GM18951 (cell line): Measurements from ENCODE around the gene TARBP1.
"Not testable (repeated sequence)": the region's sequence is repeated elsewhere in the genome, so short reads cannot be mapped to it uniquely, and the experiment has no call there.

Experiments
- POLR2A ChIP-seq: IDR thresholded peaks from 4 replicates; pipeline ENCODE4 v1.6.1; 2011; ENCODE audit warnings: mild to moderate bottlenecking; ENCODE audit not compliant: insufficient read length, insufficient read depth; ENCODE audit errors: extremely low read depth
- in situ Hi-C: fragments of 300-500 bp; cut with MboI; formaldehyde crosslinking; loops from one replicate; pipeline ENCODE4 v1.12.0; 2022; ENCODE audit warnings: low sequenced_read_pairs, mixed read lengths, inconsistent platforms; ENCODE audit not compliant: unreplicated experiment

The TARBP1 gene

DNA sequence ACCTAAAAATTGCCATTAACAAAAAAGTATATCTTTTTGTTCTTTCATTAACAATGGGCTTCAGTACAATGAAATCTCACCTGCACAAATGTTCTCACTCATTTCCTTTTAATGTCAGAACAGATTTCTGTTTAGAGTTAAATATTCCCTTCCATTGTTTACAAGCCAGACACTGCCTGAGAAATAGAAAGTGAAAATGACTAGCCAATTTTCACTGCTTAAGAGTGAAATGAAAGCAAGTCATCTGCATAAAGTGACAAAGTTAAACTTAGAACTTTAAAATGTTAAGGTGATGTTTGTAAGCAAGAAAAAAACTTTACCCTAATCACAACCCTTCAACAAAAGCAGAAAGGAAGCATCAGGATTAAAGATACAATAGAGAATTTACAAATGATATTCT, 78.2 kb downstream of the TARBP1 start:
- TF ChIP-seq POLR2A, result no peak
- in situ Hi-C loops, result no loop called here

DNA sequence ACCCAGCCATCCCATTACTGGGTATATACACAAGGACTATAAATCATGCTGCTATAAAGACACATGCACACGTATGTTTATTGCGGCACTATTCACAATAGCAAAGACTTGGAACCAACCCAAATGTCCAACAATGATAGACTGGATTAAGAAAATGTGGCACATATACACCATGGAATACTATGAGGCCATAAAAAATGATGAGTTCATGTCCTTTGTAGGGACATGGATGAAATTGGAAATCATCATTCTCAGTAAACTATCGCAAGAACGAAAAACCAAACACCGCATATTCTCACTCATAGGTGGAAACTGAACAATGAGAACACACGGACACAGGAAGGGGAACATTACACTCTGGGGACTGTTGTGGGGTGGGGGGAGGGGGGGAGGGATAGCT, 79.5 kb downstream of the TARBP1 start:
- in situ Hi-C loops, result not testable (repeated sequence)

DNA sequence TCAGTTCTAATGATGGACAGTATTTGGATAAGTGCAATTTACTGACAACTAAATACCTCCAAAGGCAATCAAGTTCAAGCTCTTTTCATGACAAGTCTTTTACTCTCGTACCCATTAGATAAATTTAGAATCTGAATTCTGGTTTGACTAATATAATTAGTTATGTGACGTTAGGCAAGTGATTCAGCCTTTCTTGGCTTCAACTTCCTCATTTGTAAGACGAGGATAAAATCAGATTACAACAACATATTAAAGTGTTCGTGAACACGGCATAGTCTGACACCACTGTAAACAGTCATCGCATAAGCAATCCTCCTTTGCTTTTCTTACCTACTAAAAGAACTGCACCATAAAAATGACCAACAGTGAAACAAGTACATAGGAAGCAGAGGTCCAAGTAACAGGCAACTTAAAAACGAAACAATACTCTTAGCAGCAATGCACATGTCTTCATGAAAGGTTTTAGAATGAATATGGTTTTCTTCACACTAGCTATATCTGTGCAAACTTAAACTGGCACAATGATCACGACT, 80.1 kb downstream of the TARBP1 start:
- in situ Hi-C loops, result no loop called here
- TF ChIP-seq POLR2A, result no peak

DNA sequence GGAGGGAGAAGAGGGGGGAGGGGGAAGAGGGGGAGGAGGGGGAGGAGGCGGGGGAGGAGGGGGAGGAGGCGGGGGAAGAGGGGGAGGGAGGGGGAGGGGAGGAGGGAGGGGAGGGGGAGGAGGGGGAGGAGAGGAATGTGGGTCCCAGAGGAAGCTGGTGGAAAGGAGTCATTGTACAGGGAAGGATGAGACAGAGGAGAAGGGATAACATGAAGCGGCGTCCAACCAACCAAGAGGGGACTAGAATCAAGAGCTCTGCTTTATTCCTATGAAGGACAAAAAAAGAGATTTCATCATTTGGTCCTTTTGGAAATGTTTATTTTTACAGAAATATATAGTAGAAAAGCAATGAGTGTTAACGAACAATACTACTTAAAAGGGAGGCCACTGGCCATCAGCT, 81.2 kb downstream of the TARBP1 start:
- no peak for TF ChIP-seq POLR2A
- in situ Hi-C loops, result no loop called here

DNA sequence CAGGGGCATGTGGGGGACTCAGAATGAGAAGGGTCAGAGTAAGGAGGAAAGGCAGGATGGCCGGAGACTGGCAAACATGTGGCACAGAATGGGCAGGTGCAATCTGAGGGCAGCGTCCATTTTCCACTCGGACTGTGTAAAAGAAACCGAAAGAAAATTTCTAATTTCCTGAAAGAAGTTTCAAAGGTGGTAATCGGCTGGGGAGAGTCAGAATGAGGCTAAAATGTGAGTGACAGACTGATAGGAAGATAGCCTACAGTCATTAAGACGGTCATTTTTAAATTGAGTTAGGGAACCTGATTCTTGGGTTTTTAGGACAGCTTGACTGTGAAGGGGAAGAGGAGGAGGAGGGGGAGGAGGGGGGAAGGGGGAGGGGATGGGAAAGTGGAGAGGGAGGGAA, 82.1 kb downstream of the TARBP1 start:
- no peak for TF ChIP-seq POLR2A
- in situ Hi-C loops, result no loop called here

DNA sequence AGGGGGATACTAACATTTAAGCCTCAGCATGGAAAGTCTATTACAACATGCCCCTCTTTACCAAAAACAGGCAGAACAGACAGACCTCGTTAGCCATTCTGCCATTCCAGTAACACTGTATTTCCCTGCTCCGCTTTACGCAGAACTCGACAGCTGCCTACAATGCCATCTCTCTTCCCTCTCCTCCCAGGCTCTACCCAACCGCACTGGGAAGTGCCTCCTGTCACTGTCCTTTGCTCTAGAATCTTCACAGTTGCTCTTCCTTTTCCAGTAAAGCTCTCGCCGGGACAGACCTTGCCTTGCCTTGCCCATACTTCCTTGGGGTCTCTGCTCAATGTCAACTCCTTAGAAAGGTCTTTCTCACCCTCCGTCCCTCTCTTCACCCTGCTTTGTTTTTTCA, 82.9 kb downstream of the TARBP1 start:
- in situ Hi-C loops, result no loop called here

DNA sequence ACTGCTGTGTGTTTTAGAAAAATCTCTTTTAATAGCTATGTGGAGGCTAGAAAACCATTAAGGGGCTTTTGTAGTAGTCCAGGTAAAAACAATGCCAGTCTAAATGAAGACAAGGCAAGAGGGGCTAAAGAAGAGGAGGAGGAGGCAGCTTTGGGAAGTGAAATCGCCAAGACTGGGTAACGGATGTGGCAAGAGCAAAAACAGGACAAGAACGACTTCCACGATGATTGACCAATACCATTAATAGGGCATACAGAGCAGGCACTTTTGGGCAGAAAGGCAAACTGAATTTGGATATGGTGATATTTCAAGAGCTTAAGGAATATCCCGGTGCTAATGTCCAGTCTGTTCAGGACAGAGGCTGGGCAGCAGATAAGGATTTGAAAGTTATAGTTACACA, 83.7 kb downstream of the TARBP1 start:
- no peak for TF ChIP-seq POLR2A
- in situ Hi-C loops, result no loop called here

More for the DNA sequence above, 82.9 kb downstream of the TARBP1 start:
- TF ChIP-seq POLR2A, result no peak

DNA sequence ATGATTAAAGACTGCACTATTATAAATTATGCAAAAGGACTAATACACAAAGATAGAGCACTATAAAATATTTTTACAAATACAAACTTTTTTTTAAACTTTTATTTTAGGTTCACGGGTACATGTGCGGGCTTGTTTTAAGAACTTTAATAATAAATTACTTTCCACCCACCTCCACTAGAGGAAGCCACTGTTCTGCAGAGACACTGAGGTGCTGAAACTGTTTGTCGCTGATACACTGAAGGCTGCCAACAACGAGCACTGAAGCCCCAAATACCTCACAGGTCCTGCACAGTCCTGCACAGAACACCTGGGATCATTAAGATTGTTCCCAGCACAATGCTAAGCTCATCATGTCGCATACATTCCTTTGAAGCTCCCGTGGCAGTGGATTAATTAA, 85.8 kb downstream of the TARBP1 start:
- no peak for TF ChIP-seq POLR2A
- in situ Hi-C loops, result no loop called here

DNA sequence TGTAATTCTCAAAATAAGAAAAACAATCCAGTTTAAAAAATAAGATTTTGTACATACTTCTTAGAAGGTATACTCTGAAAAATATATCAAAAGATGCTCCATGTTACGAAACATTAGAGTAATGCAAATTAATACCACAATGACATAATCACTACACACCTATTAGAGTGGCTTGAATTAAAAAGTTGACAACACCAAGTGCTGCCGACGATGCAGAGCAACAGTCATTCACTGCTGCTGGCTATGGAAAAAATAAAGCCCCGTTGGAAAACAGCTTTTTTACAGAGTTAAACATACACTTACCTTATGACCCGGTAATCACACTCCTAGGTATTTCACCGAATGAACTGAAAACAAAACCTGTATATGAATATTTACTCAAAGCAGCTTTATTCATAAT, 90.9 kb downstream of the TARBP1 start:
- no peak for TF ChIP-seq POLR2A
- in situ Hi-C loops, result loop anchor here (10.0 kb wide), 1 partner anchor 87 kb away; the partner anchor contains the start of gene TARBP1

DNA sequence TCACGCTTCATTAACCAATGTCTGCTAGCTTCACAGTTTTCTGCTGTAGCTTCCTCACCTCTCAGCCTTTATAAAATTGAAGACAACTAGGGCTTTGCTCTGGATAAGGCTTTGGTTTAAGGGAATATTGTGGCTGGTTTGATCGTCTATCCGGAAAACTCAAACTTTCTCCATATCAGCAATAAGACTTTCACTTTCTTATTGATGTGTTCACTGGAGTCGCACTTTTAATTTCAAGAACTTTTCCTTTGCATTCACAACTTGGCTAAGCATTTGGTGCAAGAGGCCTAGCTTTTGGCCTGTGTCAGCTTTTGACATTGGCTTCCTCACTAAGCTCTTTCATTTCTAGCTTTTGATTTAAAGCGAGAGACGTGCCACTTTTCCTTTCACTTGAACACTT, 92.9 kb downstream of the TARBP1 start:
- in situ Hi-C loops, result loop anchor here (10.0 kb wide), 1 partner anchor 89 kb away; the partner anchor contains the start of gene TARBP1
- TF ChIP-seq POLR2A, result no peak

DNA sequence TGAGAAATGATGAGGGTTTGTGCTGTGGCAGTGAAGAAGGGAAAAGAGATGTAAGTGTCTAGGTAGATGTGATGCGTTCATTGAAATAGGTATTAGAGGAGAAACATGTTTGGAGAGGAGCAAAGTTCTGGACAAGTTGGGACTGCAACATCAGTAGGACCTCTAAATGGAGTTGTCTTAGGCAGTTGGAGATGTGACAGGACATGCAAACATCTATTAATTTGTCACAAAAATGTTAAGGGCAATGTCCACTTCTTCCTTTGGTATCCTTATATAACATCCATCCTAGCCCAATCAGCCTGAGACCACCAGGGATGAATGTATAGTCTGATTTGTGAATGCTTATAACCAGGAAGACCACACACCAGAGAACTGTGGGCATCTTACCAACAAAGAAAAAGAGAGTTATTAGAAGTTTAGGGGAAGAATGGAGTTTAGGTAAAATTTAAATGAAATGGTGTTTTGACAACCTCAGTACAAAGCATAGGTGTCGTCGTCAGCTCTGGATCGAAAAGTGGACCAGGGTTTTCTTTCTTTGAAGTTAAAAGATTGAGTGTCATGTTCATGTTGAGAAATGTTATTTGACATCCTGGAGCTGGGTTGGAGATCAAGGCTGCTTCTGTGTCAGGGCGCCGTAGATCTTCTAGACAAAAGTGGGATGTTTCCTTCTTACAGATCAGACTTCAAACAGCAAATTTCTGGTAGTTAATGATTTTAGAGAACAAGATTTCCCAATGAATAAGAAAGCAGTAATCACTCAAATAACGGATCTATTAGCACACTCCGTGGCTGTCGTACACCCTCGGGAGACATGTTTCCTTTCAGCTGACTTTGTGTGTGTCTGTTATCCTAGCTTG, 97.1 kb downstream of the TARBP1 start:
- TF ChIP-seq POLR2A, result no peak
- in situ Hi-C loops, result loop anchor here (10.0 kb wide), 1 partner anchor 93 kb away; the partner anchor contains the start of gene TARBP1

DNA sequence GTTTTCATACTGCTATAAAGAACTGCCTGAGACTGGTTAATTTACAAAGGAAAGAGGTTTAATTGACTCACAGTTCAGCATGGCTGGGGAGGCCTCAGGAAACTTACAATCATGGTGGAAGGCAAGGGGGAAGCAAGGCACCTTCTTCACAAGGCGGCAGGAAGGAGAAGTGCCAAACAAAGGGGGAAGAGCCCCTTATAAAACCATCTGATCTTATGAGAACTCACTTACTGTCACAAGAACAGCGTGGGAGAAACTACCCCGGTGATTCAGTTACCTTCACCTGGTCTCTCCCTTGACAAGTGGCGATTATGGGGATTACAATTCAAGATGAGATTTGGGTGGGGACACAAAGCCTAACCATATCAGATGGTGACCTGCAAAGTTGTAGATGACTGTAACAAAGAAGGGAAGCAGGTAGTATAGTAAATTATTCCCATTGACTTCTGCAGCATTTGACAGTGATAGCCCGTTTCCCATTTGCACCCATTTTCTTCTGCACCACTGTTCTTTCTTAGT, 99.3 kb downstream of the TARBP1 start:
- in situ Hi-C loops, result loop anchor here (10.0 kb wide), 1 partner anchor 95 kb away; the partner anchor contains the start of gene TARBP1

DNA sequence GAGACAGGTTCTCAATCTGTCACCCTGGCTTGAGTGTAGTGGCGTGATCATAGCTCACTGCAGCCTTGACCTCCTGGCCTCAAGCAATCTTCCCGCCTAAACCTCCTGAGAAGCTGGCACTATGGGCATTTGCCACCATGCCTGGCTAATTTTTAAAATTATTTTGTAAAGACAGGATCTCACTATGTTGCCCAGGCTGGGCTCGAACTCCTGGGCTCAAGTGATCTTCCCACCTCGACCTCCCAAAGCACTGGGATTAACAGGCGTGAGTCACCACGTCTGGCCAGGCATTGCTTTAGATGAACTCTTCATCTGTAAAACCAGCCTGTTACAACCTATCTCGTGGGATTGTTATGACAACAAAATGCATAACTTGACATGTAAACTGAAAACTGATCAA, 103.3 kb downstream of the TARBP1 start:
- TF ChIP-seq POLR2A, result no peak
- in situ Hi-C loops, result no loop called here

DNA sequence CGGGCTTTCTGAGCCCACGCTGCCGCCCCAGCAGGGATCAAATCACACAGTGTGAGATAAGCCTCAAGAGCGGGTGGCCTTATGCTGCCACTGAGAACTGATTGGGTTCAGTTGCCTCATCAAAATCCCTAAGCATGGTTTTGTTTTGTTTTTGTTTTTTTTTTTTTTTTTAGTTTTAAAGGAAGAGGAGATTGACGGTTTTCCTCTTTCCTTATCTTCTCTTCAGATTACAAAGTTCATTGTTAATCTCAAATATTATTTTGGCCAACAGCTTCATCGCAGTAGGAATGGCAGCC, 105.1 kb downstream of the TARBP1 start:
- in situ Hi-C loops, result no loop called here
- no peak for TF ChIP-seq POLR2A
